Skeletal muscle satellite cell (primary cell): Measurements from ENCODE around the gene MIP.

Experiments used
- H3K27me3 ChIP-seq: 2 replicates; pipeline ENCODE4 v1.7.0; 2013; ENCODE audit warnings: low read length; ENCODE audit not compliant: control insufficient read depth, insufficient read depth
- H3K36me3 ChIP-seq: 2 replicates; pipeline ENCODE4 v1.7.0; 2013; ENCODE audit warnings: mild to moderate bottlenecking, control low read depth, low read length; ENCODE audit not compliant: insufficient read depth
- H3K4me1 ChIP-seq: 2 replicates; pipeline ENCODE4 v1.7.0; 2013; ENCODE audit warnings: low read length; ENCODE audit not compliant: control insufficient read depth, insufficient read depth
- H3K4me2 ChIP-seq: 2 replicates; pipeline ENCODE4 v1.7.0; 2013; ENCODE audit warnings: mild to moderate bottlenecking, low read length
- H3K4me3 ChIP-seq: 2 replicates; pipeline ENCODE4 v1.7.0; 2013; ENCODE audit warnings: low read length
- H3K9ac ChIP-seq: 2 replicates; pipeline ENCODE4 v1.7.0; 2013; ENCODE audit warnings: mild to moderate bottlenecking, low read depth, low read length, moderate library complexity
- H3K9me3 ChIP-seq: replicated peaks from 2 replicates; pipeline ENCODE4 v1.7.0; 2013; ENCODE audit warnings: mild to moderate bottlenecking, control low read depth, low read length

The MIP gene

GRCh38 chr12:56486694-56487093 lies 32.2 kb upstream of the MIP start:
- peaks cover 44% of the 10 kb centered on the region for H3K27me3 ChIP-seq
- peaks cover 14% of the 10 kb centered on the region for H3K4me1 ChIP-seq
- H3K9ac ChIP-seq = no peak overlapping the region
- H3K4me2 ChIP-seq = no peak overlapping the region
- no peak overlapping the region for H3K4me3 ChIP-seq
- H3K9me3 ChIP-seq = no peaks in the 10 kb centered on the region
- H3K36me3 ChIP-seq = no peaks in the 10 kb centered on the region

DNA sequence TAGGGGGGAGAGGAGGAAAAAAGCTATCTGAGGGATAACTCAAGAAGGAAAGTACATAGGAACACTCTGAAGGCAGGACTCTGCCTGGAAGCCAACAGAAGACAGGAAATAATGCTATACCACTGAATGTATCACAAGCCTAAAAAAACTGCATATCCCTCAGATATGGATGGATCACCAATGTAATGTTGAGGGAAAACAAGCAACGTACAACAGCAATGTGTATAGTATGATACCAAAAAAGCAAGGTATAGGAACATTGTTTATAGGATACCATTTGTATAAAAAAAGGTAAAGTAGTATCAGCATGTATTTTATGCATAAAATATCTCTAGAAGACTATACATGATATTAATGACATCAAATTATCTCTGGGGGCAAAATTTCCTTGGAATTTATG lies 30.1 kb upstream of the MIP start:
- H3K36me3 ChIP-seq = no peaks in the 10 kb centered on the region
- H3K4me3 ChIP-seq = no peak overlapping the region
- peaks cover 25% of the 10 kb centered on the region for H3K27me3 ChIP-seq
- H3K4me2 ChIP-seq = no peak overlapping the region
- no peaks in the 10 kb centered on the region for H3K9me3 ChIP-seq
- H3K4me1 ChIP-seq = peaks cover 14% of the 10 kb centered on the region
- H3K9ac ChIP-seq = no peak overlapping the region

GRCh38 chr12:56479625-56480024 lies 25.2 kb upstream of the MIP start:
- H3K9me3 ChIP-seq = no peaks in the 10 kb centered on the region
- H3K4me3 ChIP-seq = no peak overlapping the region
- no peak overlapping the region for H3K9ac ChIP-seq
- H3K4me1 ChIP-seq = no peaks in the 10 kb centered on the region
- no peaks in the 10 kb centered on the region for H3K27me3 ChIP-seq
- no peak overlapping the region for H3K4me2 ChIP-seq
- no peaks in the 10 kb centered on the region for H3K36me3 ChIP-seq

DNA sequence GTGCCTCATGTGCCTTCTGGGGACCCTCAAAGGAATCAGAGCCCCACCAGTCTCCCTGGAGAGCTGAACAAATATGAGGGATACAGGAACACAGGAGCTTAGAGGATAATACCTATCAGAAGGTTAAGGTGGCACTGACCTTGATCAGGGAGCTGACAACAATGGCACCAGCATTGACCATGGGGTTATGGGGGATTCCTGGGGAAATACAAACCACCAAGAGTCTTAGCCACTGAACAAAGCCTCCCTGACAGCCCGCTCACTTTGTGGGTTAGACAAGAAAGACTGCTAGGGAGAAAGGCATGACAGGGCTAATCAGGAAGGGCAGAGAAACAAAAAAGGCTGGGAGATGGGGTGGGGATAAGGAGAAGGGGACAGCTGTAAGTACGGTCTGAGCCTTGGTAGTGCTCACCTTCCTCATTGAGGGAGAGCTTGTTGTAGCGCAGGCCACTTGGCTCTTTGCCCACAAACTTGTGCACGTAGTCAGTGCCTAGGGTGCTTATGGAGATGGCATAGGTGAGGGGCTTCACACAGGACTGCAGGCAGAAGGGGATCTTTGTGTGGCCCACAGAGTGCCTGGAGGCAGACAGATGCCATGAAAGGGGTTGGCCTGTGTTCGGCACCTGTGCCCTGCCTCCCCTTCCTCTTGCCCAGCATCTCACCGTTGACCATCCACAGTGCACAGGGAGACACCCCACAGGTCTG lies 23.2 kb upstream of the MIP start:
- no peaks in the 10 kb centered on the region for H3K4me1 ChIP-seq
- no peak overlapping the region for H3K4me3 ChIP-seq
- peaks cover 8% of the 10 kb centered on the region for H3K36me3 ChIP-seq
- no peak overlapping the region for H3K4me2 ChIP-seq
- no peaks in the 10 kb centered on the region for H3K27me3 ChIP-seq
- no peaks in the 10 kb centered on the region for H3K9me3 ChIP-seq
- H3K9ac ChIP-seq = no peak overlapping the region

- peaks cover 8% of the 10 kb centered on the region for H3K36me3 ChIP-seq
- no peak overlapping the region for H3K9ac ChIP-seq
- H3K9me3 ChIP-seq = no peaks in the 10 kb centered on the region
- H3K4me2 ChIP-seq = no peak overlapping the region
- no peaks in the 10 kb centered on the region for H3K27me3 ChIP-seq
- H3K4me1 ChIP-seq = no peaks in the 10 kb centered on the region
- H3K4me3 ChIP-seq = no peak overlapping the region
These were observed 22.5 kb upstream of the MIP start for GRCh38 chr12:56476972-56477432.

GRCh38 chr12:56476143-56476542 lies 21.7 kb upstream of the MIP start:
- Histone ChIP-seq H3K4me1 (no peaks in the 10 kb centered on the region), H3K4me2 (no peak overlapping the region), H3K9ac (no peak overlapping the region), H3K4me3 (no peak overlapping the region), H3K9me3 (no peaks in the 10 kb centered on the region), H3K36me3 (peaks cover 8% of the 10 kb centered on the region), H3K27me3 (no peaks in the 10 kb centered on the region)

- H3K4me3 ChIP-seq = no peak overlapping the region
- H3K4me1 ChIP-seq = peaks cover 4% of the 10 kb centered on the region
- H3K27me3 ChIP-seq = no peaks in the 10 kb centered on the region
- no peak overlapping the region for H3K9ac ChIP-seq
- H3K4me2 ChIP-seq = no peak overlapping the region
- no peaks in the 10 kb centered on the region for H3K9me3 ChIP-seq
- peaks cover 8% of the 10 kb centered on the region for H3K36me3 ChIP-seq
These were observed 19.9 kb upstream of the MIP start for GRCh38 chr12:56474389-56474788.

GRCh38 chr12:56469007-56469930 lies 14.8 kb upstream of the MIP start:
- Histone ChIP-seq H3K27me3 (no peaks in the 10 kb centered on the region), H3K4me2 (peak overlapping the region; percentile 83), H3K9ac (peak overlapping the region; percentile 99), H3K4me1 (peaks cover 8% of the 10 kb centered on the region), H3K4me3 (peak overlapping the region; percentile 76), H3K9me3 (no peaks in the 10 kb centered on the region), H3K36me3 (peaks cover 8% of the 10 kb centered on the region)

- Histone ChIP-seq H3K9me3 (no peaks in the 10 kb centered on the region), H3K4me1 (peaks cover 11% of the 10 kb centered on the region), H3K4me3 (peak within 1 kb of the TSS; percentile 76), H3K27me3 (no peaks in the 10 kb centered on the region), H3K4me2 (peak within 1 kb of the TSS; percentile 83), H3K9ac (peak within 1 kb of the TSS; percentile 99), H3K36me3 (peaks cover 5% of the 10 kb centered on the region)
These were observed 14.0 kb upstream of the MIP start, which contains the start of gene SPRYD4 for GRCh38 chr12:56468216-56469006. SPRYD4 (plus strand) TSS chr12:56468578; CDS start chr12:56468592, 14 bp downstream.

DNA sequence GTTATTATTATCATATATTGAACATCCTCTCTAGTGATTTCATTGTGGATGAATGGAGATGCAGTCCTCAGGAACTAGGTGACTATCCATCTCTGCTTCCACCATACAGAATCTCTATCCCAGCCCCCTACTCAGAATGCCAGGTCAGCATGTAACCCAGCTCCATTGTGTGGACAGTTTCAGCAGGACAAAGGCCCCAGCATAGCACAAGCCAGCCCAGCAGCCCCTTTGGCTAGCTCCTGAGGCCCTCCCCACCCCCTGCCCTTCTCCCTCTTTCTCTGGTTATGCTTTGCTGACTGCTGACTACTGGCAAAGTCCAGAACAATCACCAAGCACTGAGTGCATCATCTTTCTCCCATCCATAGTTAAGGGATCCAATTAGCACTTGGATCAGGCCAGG lies 8.1 kb upstream of the MIP start:
- no peak overlapping the region for H3K4me3 ChIP-seq
- no peak overlapping the region for H3K9ac ChIP-seq
- no peaks in the 10 kb centered on the region for H3K9me3 ChIP-seq
- peaks cover 10% of the 10 kb centered on the region for H3K4me1 ChIP-seq
- no peak overlapping the region for H3K4me2 ChIP-seq
- no peaks in the 10 kb centered on the region for H3K27me3 ChIP-seq
- H3K36me3 ChIP-seq = no peaks in the 10 kb centered on the region
